MCF 10A (cell line): ENCODE measurements around the gene DCHS1. TPM values are rescaled to one million over a fixed set of nuclear protein-coding genes. Genes with fewer than 3 reads are reported as not detected.
"Not testable (repeated sequence)": the region's sequence is repeated elsewhere in the genome, so short reads cannot be mapped to it uniquely, and the experiment has no call there.

Experiments used
- Bru-seq: library from RNA; stranded (reverse); fragments of 400-500 nt; gene quantifications from one replicate; lab custom pipeline; 2021; lab: Mats Ljungman, UMichigan
- BruChase-seq, 2 experiments: library from RNA; stranded (reverse); fragments of 400-500 nt; gene quantifications; one replicate each; lab custom pipeline; 2021; lab: Mats Ljungman, UMichigan
- BruUV-seq: library from RNA; stranded (reverse); fragments of 400-500 nt; replicated peaks from 2 replicates; lab custom pipeline; 2021; lab: Mats Ljungman, UMichigan
- CTCF ChIA-PET: fragments of 300-600 bp; sonication (Branson Sonifier 250); formaldehyde crosslinking; extraction: SDS; loops from one replicate; lab custom pipeline; 2021; ENCODE audit warnings: antibody characterized with exemption, inconsistent platforms; lab: Yijun Ruan, JAX
- POLR2A ChIA-PET: fragments of 300-600, 350-650 bp; sonication (Branson Sonifier 250); formaldehyde crosslinking; extraction: SDS; loops from one replicate; lab custom pipeline; 2020; ENCODE audit warnings: antibody characterized with exemption, inconsistent platforms; lab: Yijun Ruan, JAX
- DNase-seq: peaks from one replicate; pipeline ENCODE4 v3.0.0-alpha.2; 2018; ENCODE audit not compliant: unreplicated experiment
- H3K27ac Mint-ChIP-seq: one replicate; pipeline ENCODE4 v1.8.0; 2022; ENCODE audit warnings: mild to moderate bottlenecking, low read depth, mixed read lengths; ENCODE audit not compliant: unreplicated experiment
- H3K27me3 Mint-ChIP-seq: one replicate; pipeline ENCODE4 v1.8.0; 2022; ENCODE audit warnings: mixed read lengths; ENCODE audit not compliant: insufficient read depth, unreplicated experiment
- H3K36me3 Mint-ChIP-seq: one replicate; pipeline ENCODE4 v1.8.0; 2022; ENCODE audit warnings: mild to moderate bottlenecking, moderate library complexity, mixed read lengths; ENCODE audit not compliant: insufficient read depth, unreplicated experiment
- H3K4me1 Mint-ChIP-seq: one replicate; pipeline ENCODE4 v1.8.0; 2022; ENCODE audit warnings: mixed read lengths; ENCODE audit not compliant: insufficient read depth, unreplicated experiment
- H3K4me3 Mint-ChIP-seq: one replicate; pipeline ENCODE4 v1.8.0; 2022; ENCODE audit warnings: mild to moderate bottlenecking, moderate library complexity, mixed read lengths; ENCODE audit not compliant: unreplicated experiment
- H3K9me3 Mint-ChIP-seq: one replicate; pipeline ENCODE4 v1.8.0; 2022; ENCODE audit warnings: mixed read lengths; ENCODE audit not compliant: unreplicated experiment
- intact Hi-C: fragments of 100-400 bp; cut with micrococcal nuclease; formaldehyde crosslinking; loops from 2 replicates; pipeline ENCODE4 v1.14.1; 2022
- long read RNA-seq: library from polyadenylated mRNA; stranded (forward); transcript quantifications from one replicate; pipeline ENCODE4 v2.0.0, GENCODE V29; 2022
- total RNA-seq: library from RNA; stranded (reverse); gene quantifications from 2 replicates; pipeline ENCODE4 v1.2.3, GENCODE V29; 2022
- TF ChIP-seq, protein P1 (sequence below): fragments of 200-600 bp; IDR thresholded peaks from one replicate; pipeline ENCODE4 v1.8.0; 2022; ENCODE audit warnings: antibody characterized with exemption, mild to moderate bottlenecking; ENCODE audit not compliant: unreplicated experiment

Gene DCHS1, protein sequence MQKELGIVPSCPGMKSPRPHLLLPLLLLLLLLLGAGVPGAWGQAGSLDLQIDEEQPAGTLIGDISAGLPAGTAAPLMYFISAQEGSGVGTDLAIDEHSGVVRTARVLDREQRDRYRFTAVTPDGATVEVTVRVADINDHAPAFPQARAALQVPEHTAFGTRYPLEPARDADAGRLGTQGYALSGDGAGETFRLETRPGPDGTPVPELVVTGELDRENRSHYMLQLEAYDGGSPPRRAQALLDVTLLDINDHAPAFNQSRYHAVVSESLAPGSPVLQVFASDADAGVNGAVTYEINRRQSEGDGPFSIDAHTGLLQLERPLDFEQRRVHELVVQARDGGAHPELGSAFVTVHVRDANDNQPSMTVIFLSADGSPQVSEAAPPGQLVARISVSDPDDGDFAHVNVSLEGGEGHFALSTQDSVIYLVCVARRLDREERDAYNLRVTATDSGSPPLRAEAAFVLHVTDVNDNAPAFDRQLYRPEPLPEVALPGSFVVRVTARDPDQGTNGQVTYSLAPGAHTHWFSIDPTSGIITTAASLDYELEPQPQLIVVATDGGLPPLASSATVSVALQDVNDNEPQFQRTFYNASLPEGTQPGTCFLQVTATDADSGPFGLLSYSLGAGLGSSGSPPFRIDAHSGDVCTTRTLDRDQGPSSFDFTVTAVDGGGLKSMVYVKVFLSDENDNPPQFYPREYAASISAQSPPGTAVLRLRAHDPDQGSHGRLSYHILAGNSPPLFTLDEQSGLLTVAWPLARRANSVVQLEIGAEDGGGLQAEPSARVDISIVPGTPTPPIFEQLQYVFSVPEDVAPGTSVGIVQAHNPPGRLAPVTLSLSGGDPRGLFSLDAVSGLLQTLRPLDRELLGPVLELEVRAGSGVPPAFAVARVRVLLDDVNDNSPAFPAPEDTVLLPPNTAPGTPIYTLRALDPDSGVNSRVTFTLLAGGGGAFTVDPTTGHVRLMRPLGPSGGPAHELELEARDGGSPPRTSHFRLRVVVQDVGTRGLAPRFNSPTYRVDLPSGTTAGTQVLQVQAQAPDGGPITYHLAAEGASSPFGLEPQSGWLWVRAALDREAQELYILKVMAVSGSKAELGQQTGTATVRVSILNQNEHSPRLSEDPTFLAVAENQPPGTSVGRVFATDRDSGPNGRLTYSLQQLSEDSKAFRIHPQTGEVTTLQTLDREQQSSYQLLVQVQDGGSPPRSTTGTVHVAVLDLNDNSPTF (N-terminal part only)
- total RNA-seq (0.19 and 0.27 TPM in 2 replicates), Bru-seq, nascent RNA (percentile 15 among the genes with signal in this experiment), BruChase-seq, experiment 1, labeled RNA remaining after a 6-hour chase (percentile 24 among the genes with signal in this experiment), BruChase-seq, experiment 2, labeled RNA remaining after a 2-hour chase (percentile 22 among the genes with signal in this experiment)
- long read RNA-seq = 0 reads

DNA sequence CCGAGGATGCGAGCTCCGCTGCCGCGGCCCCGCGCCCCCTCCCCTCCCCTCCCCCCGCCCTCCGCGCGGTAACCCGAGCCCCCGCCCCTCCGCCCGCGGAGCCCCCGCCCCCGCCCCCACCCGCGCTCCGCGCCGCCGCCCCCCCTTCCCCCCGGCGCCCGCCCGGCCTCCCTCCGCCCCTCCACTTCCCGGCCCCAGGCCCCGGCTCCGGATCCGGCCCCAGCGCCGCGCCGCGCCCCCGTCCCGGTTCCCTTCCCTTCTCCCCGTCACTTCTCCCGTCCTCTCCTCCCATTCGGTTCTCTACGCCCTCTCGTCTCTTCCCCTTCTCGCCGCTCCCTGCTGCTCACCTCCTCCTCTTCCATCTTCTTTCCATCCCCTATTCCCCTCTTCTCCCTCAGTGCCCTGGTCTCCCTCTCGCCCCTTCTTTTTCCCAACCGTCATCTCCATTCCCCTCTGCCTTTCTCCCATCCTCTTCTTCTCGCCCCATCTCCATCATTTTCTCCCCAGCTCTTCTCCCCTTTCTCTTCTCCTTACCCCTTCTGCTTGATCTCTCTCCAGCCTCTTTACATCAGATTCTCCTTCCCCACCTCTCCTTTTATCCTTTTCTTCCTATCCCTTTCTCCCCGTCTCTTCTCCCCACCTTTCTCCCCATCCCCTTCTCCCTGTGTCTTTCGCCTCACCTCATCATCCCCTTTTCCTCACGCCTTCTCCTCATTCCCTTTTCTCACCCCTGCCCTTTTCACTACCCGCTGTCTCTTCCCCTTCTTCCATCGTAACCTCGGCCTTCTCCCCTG lies at the start of gene DCHS1:
TSS of gene DCHS1 (minus strand) at position 20 of the 794 bp plus-strand sequence. CDS start 14,196 bp downstream, outside the sequence.
- ChIA-PET CTCF (no interaction called here), POLR2A (no interaction called here)
- DNase-seq = no peak
- peaks cover 19% of the 10 kb centered on the region for H3K27me3 Mint-ChIP-seq
- intact Hi-C loops = no loop called here
- H3K9me3 Mint-ChIP-seq = no peaks in the 10 kb centered on the region
- no peak within 1 kb of the TSS for H3K27ac Mint-ChIP-seq
- TF ChIP-seq, protein P1, sequence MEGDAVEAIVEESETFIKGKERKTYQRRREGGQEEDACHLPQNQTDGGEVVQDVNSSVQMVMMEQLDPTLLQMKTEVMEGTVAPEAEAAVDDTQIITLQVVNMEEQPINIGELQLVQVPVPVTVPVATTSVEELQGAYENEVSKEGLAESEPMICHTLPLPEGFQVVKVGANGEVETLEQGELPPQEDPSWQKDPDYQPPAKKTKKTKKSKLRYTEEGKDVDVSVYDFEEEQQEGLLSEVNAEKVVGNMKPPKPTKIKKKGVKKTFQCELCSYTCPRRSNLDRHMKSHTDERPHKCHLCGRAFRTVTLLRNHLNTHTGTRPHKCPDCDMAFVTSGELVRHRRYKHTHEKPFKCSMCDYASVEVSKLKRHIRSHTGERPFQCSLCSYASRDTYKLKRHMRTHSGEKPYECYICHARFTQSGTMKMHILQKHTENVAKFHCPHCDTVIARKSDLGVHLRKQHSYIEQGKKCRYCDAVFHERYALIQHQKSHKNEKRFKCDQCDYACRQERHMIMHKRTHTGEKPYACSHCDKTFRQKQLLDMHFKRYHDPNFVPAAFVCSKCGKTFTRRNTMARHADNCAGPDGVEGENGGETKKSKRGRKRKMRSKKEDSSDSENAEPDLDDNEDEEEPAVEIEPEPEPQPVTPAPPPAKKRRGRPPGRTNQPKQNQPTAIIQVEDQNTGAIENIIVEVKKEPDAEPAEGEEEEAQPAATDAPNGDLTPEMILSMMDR = no peak
- no TSS peak for BruUV-seq
- H3K4me3 Mint-ChIP-seq = no peak within 1 kb of the TSS
- H3K36me3 Mint-ChIP-seq = no peaks in the 10 kb centered on the region
- no peaks in the 10 kb centered on the region for H3K4me1 Mint-ChIP-seq

DNA sequence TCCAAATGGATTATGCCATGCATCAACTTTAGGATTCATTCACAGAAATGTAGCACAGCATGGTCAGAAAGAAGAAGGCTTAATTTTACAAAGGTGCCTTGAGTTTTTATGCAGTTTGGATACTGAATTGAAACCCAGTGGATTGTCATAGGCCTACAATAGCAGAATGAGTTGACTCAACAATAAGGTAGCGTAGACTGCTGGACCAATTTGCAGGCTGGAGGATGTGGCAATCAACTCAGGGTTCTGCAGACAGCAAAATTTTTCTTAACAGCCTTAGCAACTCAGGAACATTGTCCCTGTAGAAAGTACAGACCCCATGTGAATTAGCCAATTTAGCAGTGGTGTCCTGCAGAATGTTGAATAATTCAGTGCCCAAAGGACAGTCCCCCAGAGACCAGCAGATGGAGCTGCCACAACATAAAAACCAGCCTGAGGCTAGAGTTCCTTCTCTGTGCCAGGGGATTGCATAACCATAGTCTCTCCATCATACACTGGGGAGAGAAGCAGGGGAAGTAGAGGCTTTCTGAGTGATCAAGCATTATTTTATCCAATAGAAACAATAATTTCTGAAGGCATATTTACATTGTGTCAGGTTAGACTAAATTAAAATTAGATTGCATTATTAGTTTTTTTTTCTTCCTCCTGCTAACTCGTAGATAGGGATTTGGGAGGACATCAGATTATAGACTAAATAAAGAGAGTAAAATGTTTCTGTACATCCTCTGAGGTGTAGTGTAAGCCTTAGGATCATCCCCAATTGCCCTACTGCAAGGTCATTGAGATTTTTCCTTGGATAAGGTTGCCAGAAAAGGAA lies 47.8 kb upstream of the DCHS1 start:
- DNase-seq = peak; percentile 87
- H3K27me3 Mint-ChIP-seq = no peaks in the 10 kb centered on the region
- no peaks in the 10 kb centered on the region for H3K4me1 Mint-ChIP-seq
- ChIA-PET CTCF (interaction anchor here (0.6 to 6.4 kb wide), 17 partner anchors 11 to 936 kb away, joined by 3 to 82 read pairs (median 4); partner anchors contain the start of genes HPX and MRPL17), POLR2A (interaction anchor here (1.5 to 2.9 kb wide), 2 partner anchors 12 to 20 kb away, joined by 3 to 10 read pairs; partner anchors contain the start of gene MRPL17)
- H3K27ac Mint-ChIP-seq = no peak overlapping the region
- H3K36me3 Mint-ChIP-seq = no peaks in the 10 kb centered on the region
- H3K9me3 Mint-ChIP-seq = no peaks in the 10 kb centered on the region
- intact Hi-C loops = loop anchor here (1.0 to 2.0 kb wide), 2 partner anchors 54 to 85 kb away; partner anchors contain the start of gene TPP1
- H3K4me3 Mint-ChIP-seq = no peak overlapping the region
- TF ChIP-seq, protein P1 = peak; percentile 58
- BruUV-seq = no TSS peak

DNA sequence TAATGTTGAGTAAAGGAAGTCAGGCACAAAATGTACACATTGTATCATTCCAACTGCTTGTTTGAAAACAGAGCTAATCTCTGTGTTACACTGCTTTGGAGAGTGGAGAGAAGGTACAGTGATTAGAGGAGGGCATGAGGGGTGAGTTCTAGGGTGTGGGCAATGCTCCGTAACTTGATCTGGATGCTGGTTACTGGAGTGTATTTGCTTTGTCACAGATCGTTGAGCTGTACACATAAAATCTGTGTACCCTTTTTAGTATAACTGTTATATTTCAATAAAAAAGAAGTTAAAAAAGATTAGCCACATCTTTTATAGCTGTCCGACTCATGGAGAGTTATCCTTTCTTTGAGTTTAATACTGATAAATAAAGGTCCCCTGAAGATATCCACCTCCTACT lies 46.3 kb upstream of the DCHS1 start:
- POLR2A ChIA-PET = interaction anchor here (1.5 to 2.9 kb wide), 2 partner anchors 10 to 18 kb away, joined by 3 to 10 read pairs; partner anchors contain the start of gene MRPL17
- not testable (repeated sequence) for H3K27ac Mint-ChIP-seq, H3K4me3 Mint-ChIP-seq, H3K36me3 Mint-ChIP-seq, H3K9me3 Mint-ChIP-seq, H3K27me3 Mint-ChIP-seq, H3K4me1 Mint-ChIP-seq, DNase-seq, BruUV-seq
- CTCF ChIA-PET = interaction anchor here (0.6 to 6.4 kb wide), 9 partner anchors 10 to 846 kb away, joined by 3 to 82 read pairs (median 5); partner anchors contain the start of genes HPX, MRPL17 and TPP1
- intact Hi-C loops = loop anchor here (2.0 kb wide), 1 partner anchor 83 kb away; the partner anchor contains the start of gene TPP1
